Omental fat pad (tissue), 4 donors: ENCODE data around the gene CTIF. TPM values are rescaled to one million over a fixed set of nuclear protein-coding genes. Genes with fewer than 3 reads are reported as not detected.

ENCODE experiments used
- ATAC-seq: fragments of 150-250 bp; one replicate; pipeline ENCODE4 v1.9.1; 2016; ENCODE audit warnings: mild to moderate bottlenecking, moderate library complexity; ENCODE audit not compliant: low FRiP score
- DNase-seq: peaks from one replicate; pipeline ENCODE4 v3.0.0-alpha.2; 2019; ENCODE audit warnings: low spot score
- CTCF ChIP-seq, 3 donors: fragments of 450-650 bp; IDR thresholded peaks; one replicate each; pipeline ENCODE4 v1.5.1; 2016 to 2017; ENCODE audit warnings: antibody characterized with exemption in 3 of 3, mild to moderate bottlenecking in 3 of 3, moderate library complexity in 2 of 3
- total RNA-seq, 4 donors: library from RNA; depleted of rRNA; stranded (reverse); fragments of >200 nt; gene quantifications; one replicate each; pipeline ENCODE4 v1.1.0, GENCODE V29; 2016

The CTIF gene
- total RNA-seq, 4 donors from 2014 or later = 57.5 to 94.0 (median 72.4) TPM

DNA sequence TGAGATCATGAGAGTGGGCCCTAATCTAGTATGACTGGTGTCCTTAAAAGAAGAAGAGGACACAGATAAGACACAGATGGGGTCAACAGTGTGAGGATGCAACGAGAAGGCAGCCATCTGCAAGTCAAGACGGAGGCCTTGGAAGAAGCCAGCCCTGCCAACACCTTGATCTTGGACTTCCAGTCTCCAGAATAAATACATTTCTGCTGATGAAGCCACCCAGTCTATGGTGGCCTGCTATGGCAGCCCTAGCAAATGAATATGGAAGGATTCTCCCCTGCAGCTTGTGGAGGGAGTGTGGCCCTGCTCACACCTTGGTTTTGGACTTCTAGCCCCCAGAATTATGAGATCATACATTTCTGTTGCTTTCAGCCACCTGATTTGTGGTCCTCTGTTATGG is 12.3 kb downstream of the CTIF start:
- ATAC-seq (no peak), DNase-seq (no peak)
- TF ChIP-seq CTCF (IDR thresholded peaks at IDR 0.05) = no peak

GRCh38 chr18:48552130-48552529 is 13.3 kb downstream of the CTIF start:
- no peak for ATAC-seq
- no peak for DNase-seq
- no peak for TF ChIP-seq CTCF (IDR thresholded peaks at IDR 0.05)

DNA sequence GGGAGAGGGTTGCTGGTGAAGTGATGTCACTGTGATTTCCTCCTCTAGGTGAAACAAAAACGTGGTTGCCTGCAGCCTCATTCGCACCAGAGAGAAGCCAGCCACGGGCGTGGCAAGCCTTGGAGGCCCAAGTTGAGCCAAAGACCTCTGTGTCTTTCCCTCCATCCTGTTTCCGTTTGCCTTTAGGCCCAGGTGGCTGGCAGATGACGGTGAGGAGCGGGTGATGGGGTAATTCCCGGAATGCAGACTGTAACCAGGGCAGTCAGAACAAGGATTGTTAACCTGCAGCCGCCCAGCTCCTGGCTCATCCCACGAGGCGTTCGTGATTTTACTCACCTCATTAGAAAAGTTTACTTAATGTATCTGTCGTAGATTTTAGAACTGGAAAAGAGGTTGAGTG is 14.4 kb downstream of the CTIF start:
- no peak for DNase-seq
- no peak for ATAC-seq
- no peak for TF ChIP-seq CTCF (IDR thresholded peaks at IDR 0.05)

- no peak for DNase-seq
- TF ChIP-seq CTCF (IDR thresholded peaks at IDR 0.05) = no peak
- no peak for ATAC-seq
These were observed 16.0 kb downstream of the CTIF start for GRCh38 chr18:48554610-48555400.

GRCh38 chr18:48555465-48555995 is 16.7 kb downstream of the CTIF start:
- ATAC-seq = no peak
- no peak for DNase-seq
- no peak for TF ChIP-seq CTCF (IDR thresholded peaks at IDR 0.05)

DNA sequence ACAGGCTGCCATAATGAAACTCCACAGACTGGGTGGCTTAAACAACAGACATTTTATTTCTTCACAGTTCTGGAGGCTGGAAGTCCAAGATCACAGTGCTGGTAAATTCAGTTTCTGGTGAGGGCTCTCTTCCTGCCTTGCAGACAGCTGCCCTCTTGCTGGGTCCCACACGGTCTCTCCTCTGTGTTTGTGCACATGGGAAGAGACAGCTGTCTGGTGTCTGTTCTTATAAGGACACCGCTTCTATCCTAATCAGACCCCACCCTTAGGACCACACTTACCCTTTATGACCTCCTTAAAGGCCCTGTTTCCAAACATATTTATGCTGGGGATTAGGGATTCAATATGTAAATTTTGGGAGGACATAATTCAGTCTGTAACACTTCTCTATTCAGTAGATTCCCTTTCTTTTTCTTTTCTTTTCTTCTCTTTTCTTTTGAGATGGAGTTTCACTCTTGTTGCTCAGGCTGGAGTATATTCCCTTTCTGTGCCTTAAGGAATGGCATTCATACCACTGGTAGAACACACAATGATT is 18.9 kb downstream of the CTIF start:
- DNase-seq (no peak), ATAC-seq (no peak)
- TF ChIP-seq CTCF (IDR thresholded peaks at IDR 0.05) = no peak

DNA sequence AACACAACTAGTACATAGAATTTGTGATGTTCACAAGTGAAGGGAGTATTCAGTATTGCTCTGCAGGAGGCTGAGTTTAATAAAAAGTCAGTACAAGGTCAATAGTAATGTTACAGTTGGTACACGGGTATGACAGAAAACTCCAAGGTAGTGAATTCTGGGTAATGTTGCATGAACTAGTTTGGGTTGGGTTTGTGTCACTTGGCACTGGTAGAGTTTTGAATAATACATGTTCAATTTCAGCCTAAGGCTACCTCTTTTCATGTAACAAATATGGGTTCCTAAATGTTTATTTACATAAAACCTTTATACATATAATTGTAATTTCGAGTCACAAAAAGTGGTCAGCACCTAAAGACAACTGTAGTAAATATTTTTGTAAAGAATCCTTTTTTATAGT is 19.4 kb downstream of the CTIF start:
- no peak for ATAC-seq
- TF ChIP-seq CTCF (IDR thresholded peaks at IDR 0.05) = no peak
- no peak for DNase-seq
